Retina (tissue), 1 donor: ENCODE data around the gene MON1B.
A peak's percentile ranks its signal among the peaks of the same experiment; 100 is the strongest.
"Not testable (repeated sequence)": the region's sequence is repeated elsewhere in the genome, so short reads cannot be mapped to it uniquely, and the experiment has no call there.

Experiments
- DNase-seq: peaks from one replicate; pipeline ENCODE4 v3.0.0-alpha.2; 2016

Gene MON1B

DNA sequence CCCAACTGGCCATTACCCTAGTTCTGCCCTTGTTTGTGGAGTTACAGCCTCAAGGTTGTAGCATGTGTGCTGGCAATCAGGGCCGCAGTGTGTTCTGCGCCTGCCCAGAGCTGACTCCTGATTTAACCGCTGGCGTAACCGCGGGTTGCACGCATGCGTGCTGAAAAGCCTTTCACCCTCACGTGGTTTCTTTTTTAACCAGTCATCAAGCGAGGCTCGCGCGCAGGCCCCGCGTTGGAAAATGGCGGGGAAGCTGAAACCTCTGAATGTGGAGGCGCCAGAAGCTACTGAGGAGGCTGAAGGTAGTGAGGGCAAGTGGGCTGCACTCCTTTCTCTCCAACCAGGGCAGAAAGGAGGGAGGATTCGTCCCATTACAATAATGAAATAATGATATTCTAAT lies 8.2 kb downstream of the MON1B start, which contains the start of gene SYCE1L:
Gene SYCE1L, plus strand, starts transcription at position 198 of the 400 bp plus-strand sequence. Its CDS starts 44 bp downstream, at position 242.
- DNase-seq, result no peak

GRCh38 chr16:77206533-77206932 lies 15.5 kb downstream of the MON1B start:
- DNase-seq, result no peak

GRCh38 chr16:77207030-77207429 lies 16.0 kb downstream of the MON1B start:
- DNase-seq, result no peak

DNA sequence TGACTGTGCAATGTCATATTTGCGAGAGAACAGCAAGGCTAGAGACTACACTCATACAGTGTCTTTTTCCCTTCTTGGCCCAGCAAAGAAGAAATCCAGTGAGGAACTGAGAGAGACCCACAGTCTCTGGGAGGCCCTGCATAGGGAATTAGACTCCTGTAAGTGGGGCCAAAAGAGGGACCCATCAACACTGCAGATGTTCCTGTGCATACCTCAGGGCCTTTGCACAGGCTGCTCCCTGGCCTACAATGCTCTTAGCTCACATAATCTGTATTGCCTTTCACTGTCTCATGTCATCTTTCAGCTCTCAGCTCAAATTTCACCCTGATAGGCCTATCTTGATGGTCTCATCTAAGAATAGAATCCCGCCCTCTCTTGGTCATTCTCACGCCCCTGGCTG lies 17.4 kb downstream of the MON1B start:
- DNase-seq, result no peak

GRCh38 chr16:77211880-77212740 lies 21.1 kb downstream of the MON1B start:
- DNase-seq, result peak; percentile 93

DNA sequence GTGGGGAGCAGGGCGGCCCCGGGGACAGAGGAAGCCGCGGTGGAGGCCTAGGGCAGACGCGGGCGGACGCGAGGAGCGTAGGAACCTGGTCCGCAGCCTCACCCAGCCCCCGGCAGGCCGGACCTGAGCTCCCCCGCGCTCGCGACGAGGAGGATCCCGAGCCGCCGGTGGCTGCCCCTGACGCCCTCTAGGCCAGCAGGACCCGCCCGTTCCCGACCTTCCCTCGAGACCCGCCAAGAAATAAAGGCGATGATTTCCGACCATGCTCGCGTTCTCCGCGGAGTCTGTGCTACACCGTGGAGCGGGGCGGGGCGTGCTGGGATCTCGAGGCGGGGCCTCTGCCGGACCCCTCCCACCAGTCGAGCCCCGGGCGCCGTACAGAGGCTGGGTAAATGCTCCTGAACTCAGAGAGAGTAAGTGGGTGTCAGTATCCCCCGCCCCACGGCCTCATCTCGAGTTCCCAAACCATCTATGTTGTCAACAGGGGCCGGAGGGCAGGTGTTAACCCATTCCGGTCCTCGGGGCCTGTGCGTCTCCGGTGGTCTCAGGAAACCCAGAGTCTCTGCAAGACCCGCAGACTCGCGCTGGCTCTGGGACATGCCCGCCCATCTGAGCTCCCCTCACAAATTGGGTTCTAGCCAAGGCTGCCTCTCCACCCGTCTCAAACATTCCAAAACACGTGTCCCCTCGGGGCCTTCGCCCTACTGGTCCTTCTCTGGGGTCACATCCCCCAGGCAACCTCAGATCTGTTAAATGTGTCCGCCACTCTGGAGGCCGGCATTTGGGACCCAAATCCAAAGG lies 22.0 kb downstream of the MON1B start:
- peak; percentile 91 for DNase-seq

GRCh38 chr16:77213542-77214106 lies 22.6 kb downstream of the MON1B start:
- no peak for DNase-seq

- no peak for DNase-seq
These were observed 23.6 kb downstream of the MON1B start for GRCh38 chr16:77214411-77215138.

- DNase-seq, result no peak
These were observed 28.4 kb downstream of the MON1B start for GRCh38 chr16:77219437-77219836.

DNA sequence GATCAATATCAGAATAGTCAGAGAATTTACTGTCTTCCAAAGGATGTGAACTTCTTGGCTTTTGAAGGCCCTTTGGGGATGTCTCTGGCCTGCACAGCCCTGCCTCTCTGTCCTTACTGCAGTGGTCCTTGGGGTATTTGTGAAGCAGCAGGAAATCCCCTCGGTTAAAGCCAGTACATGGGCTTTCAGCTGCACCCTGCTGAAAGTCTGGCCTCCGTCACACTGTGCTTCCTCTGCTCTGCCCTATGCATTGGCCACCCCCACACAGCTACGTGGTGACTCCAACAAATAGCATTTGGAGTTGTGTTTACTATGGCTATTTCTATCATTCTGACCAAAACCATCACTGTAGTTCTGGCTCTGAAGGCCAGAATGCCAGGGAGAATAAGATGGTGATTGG lies 29.4 kb downstream of the MON1B start:
- DNase-seq, result no peak

GRCh38 chr16:77221482-77221881 lies 30.5 kb downstream of the MON1B start:
- no peak for DNase-seq

DNA sequence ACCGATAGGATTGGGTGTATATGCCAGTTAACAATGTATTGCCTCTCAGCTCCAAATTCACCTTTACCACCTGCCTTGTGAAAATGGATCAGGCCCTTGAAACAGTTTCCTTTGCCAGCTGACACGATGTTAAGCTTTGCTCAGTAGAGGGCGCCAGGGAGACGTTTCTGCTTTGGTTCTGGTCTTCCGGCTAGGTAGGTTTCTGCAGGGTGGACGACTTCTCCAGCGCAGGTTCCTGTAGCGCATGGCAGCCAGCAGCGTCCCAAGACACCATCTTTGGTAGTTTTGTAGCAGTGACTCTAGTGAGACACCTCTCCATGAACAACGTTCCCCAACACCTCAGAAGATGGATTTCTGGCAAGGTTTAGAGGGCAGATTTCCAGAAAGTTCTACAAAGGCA lies 32.2 kb downstream of the MON1B start:
- no peak for DNase-seq

DNA sequence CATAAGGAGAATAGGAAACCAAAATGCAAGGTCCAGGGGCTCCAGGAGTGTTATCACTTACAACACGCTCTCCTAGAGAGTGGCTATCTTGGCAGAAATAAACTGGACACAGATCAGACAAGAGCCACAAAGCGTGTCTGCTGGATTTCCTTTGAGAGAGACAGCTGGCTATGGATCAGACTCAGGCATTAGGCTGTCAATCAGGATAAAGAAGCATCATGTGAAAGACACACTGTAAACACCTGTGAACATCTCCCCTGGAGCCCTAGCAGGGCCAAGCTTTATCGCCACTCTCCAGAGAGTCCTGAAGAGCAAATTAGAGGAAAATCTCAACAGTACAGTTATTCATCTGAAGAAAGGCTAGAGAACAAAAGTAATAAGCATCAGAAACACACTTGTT lies 34.2 kb downstream of the MON1B start:
- DNase-seq, result no peak

GRCh38 chr16:77227745-77228144 lies 36.8 kb downstream of the MON1B start:
- DNase-seq, result no peak

DNA sequence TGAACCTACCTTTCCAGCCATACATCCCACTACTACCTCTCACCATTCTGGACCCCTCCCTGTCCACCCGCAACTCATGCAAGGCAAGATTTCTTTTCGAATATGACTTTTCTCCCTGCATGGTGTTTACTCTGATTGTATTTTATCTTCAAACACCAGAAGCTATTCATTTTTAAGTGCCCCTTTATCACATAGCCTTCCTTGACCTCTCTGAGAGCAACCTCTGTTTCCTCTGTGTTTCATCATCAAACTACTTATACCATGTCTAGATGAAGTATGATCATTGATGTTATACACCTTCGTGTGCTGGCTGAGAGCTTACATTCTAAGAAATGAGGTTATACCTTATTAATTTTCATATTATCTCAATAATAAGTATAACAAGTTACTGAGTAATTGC lies 40.1 kb downstream of the MON1B start:
- no peak for DNase-seq

DNA sequence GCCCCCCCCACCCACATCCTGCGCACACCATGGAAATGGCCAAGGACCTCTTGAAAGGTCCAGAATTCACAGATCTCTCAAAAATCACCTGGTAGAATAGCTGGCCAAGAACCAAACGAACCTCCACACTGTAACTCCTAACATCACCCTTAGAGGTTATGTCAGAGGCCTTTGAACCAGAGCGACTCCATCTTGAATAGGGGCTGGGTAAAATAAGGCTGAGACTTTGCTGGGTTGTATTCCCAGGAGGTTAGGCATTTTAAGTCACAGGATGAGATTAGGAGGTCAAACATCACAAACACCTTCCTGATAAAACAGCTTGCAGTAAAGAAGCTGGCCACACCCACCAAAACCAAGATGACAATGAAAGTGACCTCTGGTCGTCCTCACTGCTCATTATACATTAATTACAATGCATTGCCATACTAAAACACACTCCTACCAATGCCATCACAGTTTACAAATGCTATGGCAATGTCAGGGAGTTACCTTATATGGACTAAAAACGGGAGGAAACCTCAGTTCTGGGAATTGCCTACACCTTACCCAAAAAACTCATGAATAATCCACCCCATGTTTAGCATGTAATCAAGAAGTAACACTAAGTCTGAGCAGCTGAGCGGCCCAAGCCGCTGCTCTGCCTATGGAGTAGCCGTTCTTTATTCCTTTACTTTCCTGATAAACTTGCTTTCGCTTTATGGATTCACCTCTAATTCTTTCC lies 43.0 kb downstream of the MON1B start:
- DNase-seq, result no peak

- no peak for DNase-seq
These were observed 43.6 kb downstream of the MON1B start for GRCh38 chr16:77234611-77235010.

DNA sequence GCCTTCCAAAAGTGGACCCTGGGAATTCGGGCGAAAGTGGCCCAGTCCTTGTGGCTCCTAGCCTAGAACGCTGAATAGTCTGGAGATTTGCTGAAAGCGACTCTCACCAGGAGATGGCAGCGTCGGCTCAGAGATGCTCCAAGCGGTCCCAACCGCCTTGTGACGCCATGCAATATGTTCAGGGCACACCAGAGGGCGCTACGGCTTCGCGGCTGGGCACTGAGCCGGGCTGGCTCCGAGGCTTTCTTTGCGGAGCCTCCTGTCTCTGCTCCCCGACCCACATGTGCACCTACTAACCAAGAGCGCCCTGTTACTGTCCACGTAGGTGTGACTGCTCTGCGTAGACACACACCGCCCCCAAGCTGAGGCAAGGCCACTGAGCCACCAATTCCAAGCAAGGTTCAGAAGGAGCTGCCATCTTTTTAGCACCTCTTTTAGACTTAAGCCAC lies 45.1 kb downstream of the MON1B start:
- DNase-seq, result peak; percentile 95

DNA sequence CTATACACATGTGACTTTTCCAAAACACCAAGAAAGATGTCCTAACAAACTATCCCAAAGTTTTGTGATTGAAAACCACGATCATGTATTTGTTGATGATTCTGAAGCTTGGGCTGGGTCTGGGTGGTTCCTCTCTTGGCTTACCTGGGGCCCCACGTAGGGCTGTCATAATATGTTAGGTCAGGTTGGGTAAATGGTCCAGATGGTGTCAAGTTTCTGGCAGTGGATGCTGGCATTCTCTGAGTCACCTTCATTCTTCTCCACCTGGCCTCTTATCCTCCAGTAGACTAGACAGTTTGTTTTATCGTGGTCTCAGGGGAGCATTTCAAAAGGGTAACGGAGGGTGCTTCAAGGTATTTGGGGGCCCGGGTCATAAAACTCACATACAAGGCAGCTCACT lies 47.6 kb downstream of the MON1B start:
- no peak for DNase-seq

GRCh38 chr16:77242471-77242870 lies 51.5 kb downstream of the MON1B start:
- DNase-seq, result not testable (repeated sequence)

GRCh38 chr16:77246150-77246549 lies 55.2 kb downstream of the MON1B start:
- DNase-seq, result no peak

DNA sequence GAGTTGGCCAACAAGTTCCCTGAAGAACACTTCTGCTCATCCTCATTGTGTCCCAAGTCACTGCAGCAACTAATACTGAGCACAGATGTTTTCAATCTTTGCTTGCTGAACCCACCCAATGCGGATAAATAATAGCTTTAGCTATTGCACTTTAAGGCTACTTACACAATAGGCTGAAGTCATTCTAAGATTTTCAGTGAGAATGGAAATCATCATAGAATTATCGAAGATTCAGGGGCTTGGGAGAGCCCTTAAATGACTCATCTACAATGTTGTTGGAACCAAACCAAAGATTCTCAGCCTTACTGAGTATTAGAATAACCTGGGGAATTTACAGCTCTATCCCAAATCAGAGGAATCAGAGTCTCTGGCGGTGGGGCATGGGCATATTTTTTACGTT lies 59.4 kb downstream of the MON1B start:
- no peak for DNase-seq
